Stimulated activated CD4-positive, alpha-beta T cell treated with anti-CD3 and anti-CD28 coated beads, TNF-alpha, amount 100 ng/mL, for 24 hours (primary cell): ENCODE data around the gene OR2AG1.

Experiments used
- DNase-seq, 3 experiments: peaks; one replicate each; pipeline ENCODE4 v3.0.0-alpha.2; 2020; ENCODE audit warnings: low read depth in 3 of 3

Gene OR2AG1

GRCh38 chr11:6782720-6783119 lies at the start of gene OR2AG1:
Gene OR2AG1 (plus strand): TSS chr11:6783020. CDS start chr11:6785038, 2,018 bp downstream.
- no peak for DNase-seq

GRCh38 chr11:6733326-6734275 lies 49.2 kb upstream of the OR2AG1 start:
- no peak for DNase-seq

- DNase-seq: no peak
Observed at GRCh38 chr11:6734616-6735015, 48.2 kb upstream of the OR2AG1 start.

- DNase-seq: no peak
Observed at GRCh38 chr11:6735306-6735705, 47.5 kb upstream of the OR2AG1 start.

GRCh38 chr11:6736495-6737121 lies 46.2 kb upstream of the OR2AG1 start:
- no peak for DNase-seq

- peak; percentile 45 to 62 (median 45) for DNase-seq
Observed at GRCh38 chr11:6737872-6738466, 44.9 kb upstream of the OR2AG1 start.

- no peak for DNase-seq
Observed at GRCh38 chr11:6738590-6738989, 44.2 kb upstream of the OR2AG1 start.

- peak in 2 of 3 experiments; percentile 13 to 15 for DNase-seq
Observed at GRCh38 chr11:6742260-6742659, 40.6 kb upstream of the OR2AG1 start.

GRCh38 chr11:6745018-6745417 lies 37.8 kb upstream of the OR2AG1 start:
- no peak for DNase-seq

- DNase-seq: no peak
Observed at GRCh38 chr11:6745465-6746015, 37.3 kb upstream of the OR2AG1 start.

- DNase-seq: peak in 1 of 3 experiments; percentile 21
Observed at GRCh38 chr11:6746086-6746618, 36.7 kb upstream of the OR2AG1 start.

GRCh38 chr11:6746626-6747025 lies 36.2 kb upstream of the OR2AG1 start:
- no peak for DNase-seq

GRCh38 chr11:6747097-6747668 lies 35.6 kb upstream of the OR2AG1 start:
- DNase-seq: no peak

- DNase-seq: no peak
Observed at GRCh38 chr11:6755303-6755952, 27.4 kb upstream of the OR2AG1 start.

GRCh38 chr11:6755953-6756347 lies 26.9 kb upstream of the OR2AG1 start:
- no peak for DNase-seq

- DNase-seq: peak in 1 of 3 experiments; percentile 32
Observed at GRCh38 chr11:6757373-6757967, 25.4 kb upstream of the OR2AG1 start.

- no peak for DNase-seq
Observed at GRCh38 chr11:6771926-6772893, 10.6 kb upstream of the OR2AG1 start, which contains the start of gene OR2AG2. Gene OR2AG2 (minus strand): TSS chr11:6771976. CDS start chr11:6768957, 3,019 bp downstream.

GRCh38 chr11:6778518-6778917 lies 4.3 kb upstream of the OR2AG1 start:
- no peak for DNase-seq

GRCh38 chr11:6780829-6781228 lies 2.0 kb upstream of the OR2AG1 start:
- DNase-seq: no peak
